Gastrocnemius medialis (tissue), 4 donors: Measurements from ENCODE around the gene DCAF10.

ENCODE experiments used
- CTCF ChIP-seq, 5 experiments: fragments of 450-650 bp in 3 of 5; fragments of 200-600 bp in 2 of 5; sonication (generic) in 2 of 5; IDR thresholded peaks in 4 of 5; conservative IDR thresholded peaks in 1 of 5; 1 replicate in 4 of 5; 2 replicates in 1 of 5; pipeline ENCODE4 v1.5.1; 2016 to 2019; ENCODE audit warnings: antibody characterized with exemption in 5 of 5, mild to moderate bottlenecking in 3 of 5, moderate library complexity in 3 of 5
- POLR2A ChIP-seq, 2 donors: fragments of 450-650 bp; IDR thresholded peaks; one replicate each; pipeline ENCODE4 v1.6.1; 2017; ENCODE audit warnings: antibody characterized with exemption in 2 of 2, mild to moderate bottlenecking in 2 of 2, moderate library complexity in 2 of 2

DNA sequence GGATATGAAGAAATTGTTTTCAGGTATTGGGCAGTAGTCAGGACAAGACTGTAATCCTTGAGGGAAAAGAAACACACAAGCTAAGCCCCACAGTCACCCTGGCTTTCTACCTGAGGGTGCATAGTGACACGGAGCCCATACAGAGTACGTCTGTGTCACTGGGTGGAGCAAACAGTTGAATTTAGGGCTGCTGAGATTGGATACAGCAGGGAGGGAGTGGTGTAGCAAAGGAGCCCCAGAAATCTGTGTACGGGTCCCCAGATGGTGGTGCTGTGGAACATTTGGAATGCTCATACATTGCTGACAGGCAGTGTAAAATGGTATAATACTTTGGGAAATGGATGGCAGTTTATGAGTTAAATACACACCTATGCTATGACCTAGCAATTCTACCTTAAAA lies 41.9 kb upstream of the DCAF10 start:
- TF ChIP-seq CTCF (IDR thresholded peaks at IDR 0.05 in 4 of 5, conservative IDR thresholded peaks at IDR 0.05 in 1 of 5) (no peak), POLR2A (IDR thresholded peaks at IDR 0.05) (no peak)
